GM13976 (cell line): ENCODE data around the gene RASAL3.

Experiments
- DNase-seq: peaks from one replicate; pipeline ENCODE4 v3.0.0; 2012; ENCODE audit warnings: low spot score
- CTCF ChIP-seq: IDR thresholded peaks from 2 replicates; pipeline ENCODE4 v1.5.1; 2012; ENCODE audit warnings: borderline replicate concordance, mild to moderate bottlenecking; ENCODE audit not compliant: insufficient read depth; ENCODE audit errors: extremely low read depth, missing control alignments, control extremely low read depth
- in situ Hi-C: fragments of 300-500 bp; cut with MboI; formaldehyde crosslinking; loops from one replicate; pipeline ENCODE4 v1.12.0; 2022; ENCODE audit warnings: low sequenced_read_pairs, mixed read lengths, inconsistent platforms; ENCODE audit not compliant: unreplicated experiment

The RASAL3 gene

GRCh38 chr19:15404097-15404779 lies 60.1 kb downstream of the RASAL3 start:
- no peak for TF ChIP-seq CTCF
- in situ Hi-C loops = no loop called here
- no peak for DNase-seq

GRCh38 chr19:15403151-15403531 lies 61.2 kb downstream of the RASAL3 start:
- no peak for TF ChIP-seq CTCF
- DNase-seq = no peak
- in situ Hi-C loops = no loop called here

GRCh38 chr19:15402411-15403150 lies 61.8 kb downstream of the RASAL3 start:
- no peak for DNase-seq
- in situ Hi-C loops = no loop called here
- TF ChIP-seq CTCF = no peak
